Activated CD8-positive, alpha-beta memory T cell treated with anti-CD3 and anti-CD28 coated beads for 24 hours (primary cell): ENCODE data around the gene SEMA3C.

ENCODE experiments used
- DNase-seq: peaks from one replicate; pipeline ENCODE4 v3.0.0-alpha.2; 2020

Gene SEMA3C

DNA sequence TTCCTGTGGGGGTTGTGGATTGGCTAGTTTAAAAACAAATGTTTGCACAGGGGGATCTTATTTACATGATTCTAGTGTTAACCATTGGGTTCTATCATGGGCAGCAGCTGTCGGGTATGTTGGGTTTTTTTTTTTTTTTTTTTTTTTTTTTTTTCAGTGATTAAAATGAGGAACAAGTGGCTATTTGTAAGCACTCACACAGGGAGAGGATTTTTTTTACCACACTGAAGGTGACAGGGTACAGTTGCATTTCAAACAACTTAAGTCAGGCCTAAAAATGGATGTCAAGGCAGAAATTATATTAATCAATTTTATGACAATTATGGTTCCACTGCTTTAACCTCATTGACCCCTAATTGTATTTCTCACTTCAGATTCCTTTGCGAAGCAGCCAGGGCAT lies 187.6 kb downstream of the SEMA3C start:
- DNase-seq = no peak

DNA sequence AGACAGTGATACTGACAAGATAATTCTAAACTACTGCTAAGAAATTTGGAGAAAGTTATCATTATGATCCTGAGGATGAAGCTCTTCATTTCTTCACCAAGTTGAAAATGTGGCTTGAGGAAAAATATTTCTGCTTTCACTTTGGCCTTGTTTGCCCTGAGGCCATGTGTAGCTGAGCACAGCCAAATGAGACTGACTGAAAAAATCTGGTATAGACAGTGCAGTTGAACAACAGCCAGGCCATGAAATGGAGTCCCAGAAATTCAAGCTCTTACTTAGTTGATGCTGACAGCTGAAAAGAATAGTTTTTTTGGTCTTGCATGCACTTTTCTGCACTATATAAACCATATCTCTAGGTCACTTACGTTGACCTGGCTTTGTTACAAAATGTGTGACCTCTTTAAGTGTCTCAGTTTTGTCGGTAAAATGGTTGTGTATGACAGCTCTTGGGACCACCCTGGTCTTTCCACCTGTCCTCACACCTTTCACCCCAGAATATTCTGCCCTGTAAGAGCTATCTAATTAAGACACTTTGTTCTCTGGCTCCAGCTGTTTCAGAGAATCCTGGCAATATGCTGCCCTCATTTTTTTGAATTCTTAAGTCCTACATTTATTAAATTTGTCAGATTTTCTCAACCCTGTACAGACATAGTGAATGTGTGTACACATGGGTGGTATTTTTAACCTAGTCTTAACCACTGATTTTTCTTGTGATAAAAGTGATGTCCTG lies 189.1 kb downstream of the SEMA3C start:
- DNase-seq = no peak

DNA sequence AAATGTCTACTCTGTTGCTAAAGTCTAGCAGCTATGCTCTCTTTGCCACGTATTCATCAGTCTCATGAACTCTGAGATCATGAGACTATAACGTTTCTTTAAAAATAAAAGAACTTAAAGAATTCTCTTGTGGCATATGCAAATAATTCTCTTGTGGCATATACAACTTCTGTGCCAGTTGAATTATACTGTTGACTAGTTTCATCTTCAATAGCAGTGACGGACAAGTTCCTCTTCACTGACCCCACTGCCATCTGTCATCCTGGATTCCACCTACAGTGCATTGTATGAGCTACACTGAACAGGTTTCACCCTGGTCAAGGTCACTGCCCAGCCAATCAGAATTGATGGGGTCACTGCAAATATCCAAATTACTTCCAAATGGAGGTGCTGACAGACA lies 192.2 kb downstream of the SEMA3C start:
- DNase-seq = no peak

DNA sequence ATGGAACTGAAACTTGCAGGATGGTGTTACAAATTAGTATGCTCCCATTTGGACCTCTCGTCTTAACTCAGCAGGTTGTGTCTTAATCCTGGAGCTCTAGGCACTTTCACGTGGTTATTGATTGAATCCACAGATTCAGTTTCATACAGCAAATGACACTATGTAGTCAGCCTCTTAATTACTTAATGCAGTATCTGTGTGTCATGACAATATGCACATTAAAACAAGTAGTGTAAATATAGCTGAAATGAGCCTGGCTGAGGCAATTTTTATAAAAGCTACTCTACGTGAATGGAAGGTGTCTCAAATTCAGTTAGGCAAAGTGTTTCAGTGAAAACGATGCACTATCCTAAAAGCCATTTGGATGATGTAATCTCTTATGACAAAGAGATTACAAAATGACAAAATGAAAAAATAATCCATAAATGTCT lies 193.7 kb downstream of the SEMA3C start:
- no peak for DNase-seq

DNA sequence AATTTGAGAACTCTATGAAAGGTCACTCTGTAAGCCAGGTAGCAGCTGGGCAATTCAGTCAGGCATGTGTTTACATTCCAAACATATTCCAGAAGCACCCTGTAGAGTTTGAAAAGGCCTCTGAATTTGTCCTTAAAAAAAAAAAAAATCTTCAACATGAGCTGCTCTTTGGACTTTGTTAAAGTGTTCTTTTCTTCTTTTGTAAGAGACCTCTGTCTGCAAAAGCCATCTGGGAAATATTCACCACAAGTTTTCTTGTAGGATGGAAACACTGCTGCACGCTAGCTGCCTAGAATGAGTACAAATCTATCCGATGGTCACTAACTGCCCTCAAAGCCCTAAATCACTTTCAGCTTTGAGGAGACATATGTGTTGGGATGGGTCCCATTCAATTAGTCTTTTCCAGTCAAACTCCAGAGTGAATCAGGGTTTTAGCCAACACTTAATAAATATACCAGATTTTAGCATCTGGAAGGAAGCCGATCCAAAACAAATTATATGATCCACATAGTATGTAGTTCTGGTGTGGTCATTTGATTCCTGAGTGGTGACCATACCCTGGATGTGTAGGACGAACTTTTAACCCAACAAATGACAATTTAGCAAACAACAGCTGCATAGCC lies 194.5 kb downstream of the SEMA3C start:
- no peak for DNase-seq

DNA sequence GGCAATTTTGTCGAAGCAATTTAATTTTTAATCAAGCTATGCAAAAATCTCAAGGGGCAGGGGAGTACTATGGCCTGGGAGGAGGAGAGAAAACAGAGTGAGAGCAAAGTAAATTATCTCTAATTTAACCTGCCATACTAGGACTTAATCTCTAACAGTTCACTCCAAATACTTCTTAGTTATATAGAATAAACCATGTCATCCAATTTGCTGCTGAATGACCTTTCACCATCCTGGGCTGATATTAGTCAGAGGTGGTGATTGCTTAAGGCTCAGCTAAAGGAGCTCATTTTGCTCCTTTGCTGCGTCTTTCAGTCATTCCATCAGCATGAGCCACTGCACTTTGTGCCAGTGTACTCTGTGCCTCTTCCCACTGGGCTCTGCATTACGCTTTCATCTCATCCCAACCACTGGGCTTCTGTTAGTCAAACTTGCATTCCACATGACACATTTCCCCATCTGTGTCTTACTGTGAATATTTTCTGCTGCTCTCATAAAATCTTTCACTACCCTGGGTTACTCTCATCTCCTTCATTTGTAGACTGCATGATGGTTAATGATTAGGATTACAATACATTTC lies 196.1 kb downstream of the SEMA3C start:
- no peak for DNase-seq

DNA sequence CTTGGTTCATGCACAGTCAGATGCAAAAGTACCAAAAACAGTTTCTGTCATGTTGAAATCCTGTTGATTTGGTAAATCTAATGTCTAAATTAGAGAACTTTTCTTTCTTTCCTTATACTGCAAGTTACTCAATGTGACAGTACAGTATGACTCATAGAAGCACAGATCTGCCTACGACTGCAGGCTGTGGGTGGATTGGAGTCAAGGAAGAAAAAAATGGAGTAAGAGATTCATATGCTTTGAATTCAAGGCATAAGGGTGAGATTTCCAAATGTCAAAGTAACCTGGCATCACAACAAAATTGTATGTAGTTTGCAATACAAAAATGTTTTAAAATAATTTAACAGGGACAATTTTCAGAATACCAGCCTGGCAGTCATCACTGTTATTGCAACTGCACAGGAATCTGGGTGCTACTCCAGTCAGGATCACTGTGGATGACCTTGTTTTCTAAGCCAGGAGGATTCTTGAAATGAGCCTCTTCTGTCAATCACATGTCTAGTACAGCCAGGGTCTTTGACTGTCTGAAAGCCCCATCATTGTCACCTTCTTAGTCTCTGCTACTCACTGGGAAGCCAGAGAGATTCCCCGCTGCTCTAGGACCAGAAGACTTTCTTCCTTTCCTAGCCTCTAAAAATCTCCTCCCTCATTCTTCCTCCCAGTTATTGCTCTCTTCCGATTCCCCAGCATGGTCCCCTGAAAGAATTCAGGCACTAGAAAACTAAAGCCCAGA lies 196.8 kb downstream of the SEMA3C start:
- DNase-seq = no peak

DNA sequence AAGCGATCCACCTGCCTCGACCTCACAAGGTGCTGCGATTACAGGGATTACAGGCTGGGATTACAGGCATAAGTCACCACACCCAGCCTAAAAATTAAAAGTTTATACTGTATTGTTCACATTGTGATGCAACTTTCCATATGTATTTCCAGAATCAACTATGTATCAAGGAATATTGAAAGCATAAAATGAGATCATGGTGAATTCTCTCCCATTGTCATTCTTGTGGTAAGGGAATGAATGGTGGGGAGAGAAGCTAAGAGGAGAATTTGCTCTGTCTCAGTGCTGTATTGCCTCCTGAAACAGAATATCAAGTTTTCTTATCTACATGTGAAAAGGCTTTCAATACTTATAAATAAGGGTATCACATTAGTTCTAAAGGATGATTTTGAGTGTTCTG lies 198.7 kb downstream of the SEMA3C start:
- DNase-seq = no peak

DNA sequence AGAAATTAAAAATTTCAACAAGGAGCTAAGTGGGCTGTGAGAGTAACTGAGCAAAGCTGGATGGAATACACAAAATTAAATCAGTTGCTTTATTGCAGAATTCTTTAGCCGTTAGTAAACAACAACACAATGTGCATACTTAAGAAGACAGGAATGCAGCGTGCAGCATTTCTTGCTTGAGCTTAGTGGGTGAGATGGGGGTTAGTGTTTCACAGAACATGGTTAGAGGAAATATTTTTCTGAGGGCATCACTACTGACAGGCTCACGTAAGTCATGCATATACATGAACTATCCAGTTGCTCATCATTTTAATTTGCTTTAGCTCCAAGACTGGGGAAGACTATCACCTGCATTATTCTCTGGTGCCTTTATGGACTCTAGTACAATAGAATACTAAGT lies 199.6 kb downstream of the SEMA3C start:
- no peak for DNase-seq

DNA sequence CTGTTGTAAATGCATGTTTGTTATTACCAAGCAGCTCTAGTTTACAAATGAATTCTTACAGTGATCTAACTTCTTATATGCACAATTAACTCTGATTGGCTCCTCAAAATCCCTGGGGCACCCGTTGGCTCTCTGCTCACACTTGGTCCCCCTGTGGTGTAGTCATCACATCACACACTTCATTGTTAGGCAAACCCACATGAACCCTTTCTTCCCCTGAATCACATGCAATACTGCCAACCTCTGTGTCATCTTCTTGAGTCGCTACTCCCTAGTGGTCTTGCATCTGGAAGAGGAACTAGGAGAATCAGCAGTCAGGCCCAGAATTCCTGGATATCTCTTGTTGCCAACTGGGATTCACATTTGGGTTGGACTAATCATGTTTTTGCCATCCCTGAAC lies 207.3 kb downstream of the SEMA3C start:
- no peak for DNase-seq

DNA sequence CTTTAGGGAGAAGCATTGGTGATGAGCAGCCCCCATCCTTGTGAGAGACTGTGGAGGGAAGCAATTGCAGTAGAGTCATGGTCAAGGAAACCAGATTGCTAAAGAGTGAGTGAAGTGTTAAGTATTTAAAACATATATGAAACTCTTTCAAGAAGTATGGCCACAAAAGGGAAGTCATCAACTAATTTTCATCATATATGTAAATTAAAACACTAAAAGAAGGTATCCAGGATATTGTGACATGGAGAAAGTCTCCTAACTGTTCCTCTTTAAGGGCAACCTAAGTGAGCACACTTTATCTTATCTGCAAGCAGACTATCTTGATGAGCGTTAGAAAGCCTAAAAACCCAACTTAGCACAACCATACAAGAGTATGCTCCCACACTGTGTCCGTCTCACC lies 210.7 kb downstream of the SEMA3C start:
- no peak for DNase-seq

DNA sequence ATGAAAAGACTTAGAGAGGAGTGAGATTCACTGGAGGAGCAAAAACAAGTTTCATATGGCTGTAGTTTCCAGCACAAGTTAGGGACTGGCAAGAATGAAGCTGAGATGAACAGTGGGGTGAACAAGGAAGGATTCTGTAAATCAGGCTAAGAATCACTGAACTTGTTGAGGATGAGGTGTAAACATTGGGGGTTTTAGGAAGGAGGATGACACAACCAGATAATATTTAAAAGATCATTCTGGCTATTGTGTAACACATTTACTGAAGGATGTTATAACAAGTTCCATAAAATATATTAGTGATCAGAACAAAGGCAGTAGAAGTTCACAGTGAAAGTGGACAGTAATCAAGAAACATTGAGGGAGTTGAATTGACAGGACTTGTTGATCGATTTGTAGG lies 211.5 kb downstream of the SEMA3C start:
- no peak for DNase-seq

DNA sequence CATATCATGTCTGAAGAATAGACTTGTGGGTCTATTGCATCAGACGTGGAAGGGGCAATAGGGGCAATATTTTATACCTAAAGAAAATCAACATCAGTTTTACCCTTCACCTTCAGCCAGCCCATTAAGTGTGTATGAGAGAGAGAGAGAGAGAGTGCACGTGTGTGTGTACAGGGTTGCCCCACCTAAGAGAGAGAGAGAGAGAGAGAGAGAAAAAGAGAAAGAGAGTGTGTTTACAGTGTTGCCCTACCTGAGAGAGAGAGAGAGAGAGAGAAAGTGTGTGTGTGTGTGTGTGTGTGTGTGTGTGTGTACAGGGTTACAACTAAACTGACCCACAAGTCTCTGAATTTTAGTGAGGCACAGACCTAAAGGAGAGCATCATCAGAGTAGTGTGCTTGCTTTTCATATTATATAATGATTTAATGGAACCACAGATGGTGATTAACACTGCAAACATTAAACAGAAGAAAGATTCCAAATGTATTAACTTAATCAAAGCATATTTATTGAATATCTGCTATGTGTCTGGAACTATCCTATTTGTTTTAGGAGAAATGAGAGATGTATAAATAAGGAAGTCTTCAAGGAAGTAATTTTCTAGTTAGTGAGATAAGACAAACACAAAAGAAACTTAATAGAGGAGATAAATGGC lies 213.6 kb downstream of the SEMA3C start:
- no peak for DNase-seq

DNA sequence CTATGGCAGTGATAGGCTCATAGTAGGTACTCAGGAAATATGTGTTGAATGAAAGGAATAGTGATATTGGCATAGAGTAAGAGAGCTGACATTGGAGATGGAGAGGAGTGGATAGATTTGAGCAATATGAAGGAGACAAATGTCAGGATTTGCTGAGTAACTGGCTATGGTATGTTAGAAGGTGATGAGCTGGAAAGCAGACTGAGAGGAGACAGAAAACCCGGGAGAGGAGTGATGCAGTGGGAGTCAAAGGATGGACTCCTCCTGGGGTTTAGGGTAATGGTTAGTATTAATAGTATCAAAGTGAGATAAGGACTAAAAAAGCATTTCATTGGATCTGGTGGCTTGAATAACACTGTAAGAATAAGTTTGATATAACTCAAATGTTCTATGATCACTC lies 215.6 kb downstream of the SEMA3C start:
- DNase-seq = no peak

DNA sequence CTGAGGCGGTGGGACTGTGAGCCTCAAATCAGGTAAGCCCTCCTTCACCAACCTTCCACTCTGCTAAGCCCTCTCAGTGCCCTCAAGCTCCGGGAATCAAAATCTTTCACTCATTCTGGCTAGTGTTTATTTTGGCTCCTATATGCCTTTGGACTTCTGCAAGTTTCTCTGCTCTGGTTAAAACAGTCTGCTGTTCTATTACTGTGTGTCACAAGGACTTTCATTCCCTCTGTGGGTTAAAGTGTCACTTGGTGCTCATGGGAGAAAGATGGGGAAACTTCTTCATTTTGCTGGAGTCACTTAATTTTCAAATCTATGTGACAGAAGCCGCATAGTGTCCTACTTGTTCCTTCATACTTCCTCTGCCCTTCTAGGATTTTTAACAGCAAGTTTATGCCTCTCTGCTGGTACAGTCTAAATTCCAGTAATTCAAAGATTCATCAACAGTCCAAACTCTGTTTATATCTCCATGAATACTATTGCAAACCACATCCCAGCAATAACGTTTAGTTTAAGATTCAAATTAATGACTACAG lies 219.1 kb downstream of the SEMA3C start:
- no peak for DNase-seq

DNA sequence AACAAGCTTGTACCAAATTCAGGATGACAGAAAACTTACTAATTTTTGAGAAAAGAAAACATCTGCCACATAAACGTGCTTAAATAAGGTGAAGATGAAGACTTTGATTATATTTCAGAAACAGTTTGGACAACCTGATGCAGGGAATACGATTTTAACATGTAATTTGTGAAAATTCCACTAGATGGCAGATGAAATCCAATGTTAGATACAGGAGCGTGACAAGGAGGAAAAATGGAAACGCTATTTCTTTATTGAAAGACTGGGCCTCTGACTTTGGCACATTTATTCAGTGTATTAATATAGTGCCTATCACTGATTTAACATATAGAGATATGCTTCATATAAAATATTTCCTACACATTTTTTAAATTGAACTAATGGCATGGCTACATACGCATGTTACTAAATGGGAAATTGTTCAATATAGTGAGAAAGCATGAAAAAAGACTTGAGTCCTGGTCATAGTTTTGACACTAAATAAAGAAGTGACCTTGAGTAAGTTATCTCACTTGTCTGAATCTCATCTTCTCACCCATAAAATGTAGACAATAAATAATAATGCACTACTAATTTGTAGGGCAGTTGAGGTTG lies 219.7 kb downstream of the SEMA3C start:
- DNase-seq = no peak
